LNCAP (cell line): Measurements from ENCODE around the gene PCF11.
A peak's percentile ranks its signal among the peaks of the same experiment; 100 is the strongest.

Experiments
- CTCF ChIP-seq: fragments of 450-650 bp; IDR thresholded peaks from 2 replicates; pipeline ENCODE4 v1.5.1; 2017; ENCODE audit warnings: mild to moderate bottlenecking

Gene PCF11

DNA sequence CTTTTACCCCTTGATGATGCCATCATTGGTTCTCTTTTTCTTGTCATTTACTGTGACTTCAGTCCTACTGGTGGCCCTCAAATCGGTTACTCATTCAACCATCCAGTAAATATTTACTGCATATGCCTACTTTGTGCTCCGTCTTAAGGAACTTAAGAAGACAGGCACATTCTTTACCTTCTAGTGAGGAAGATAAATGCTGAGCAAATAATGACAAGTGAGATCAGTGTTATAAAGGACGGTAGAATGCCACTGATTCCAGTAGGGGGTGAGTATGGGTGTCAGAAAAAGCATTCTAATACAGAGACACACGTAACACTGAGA, 38.2 kb downstream of the PCF11 start:
- no peak for TF ChIP-seq CTCF

DNA sequence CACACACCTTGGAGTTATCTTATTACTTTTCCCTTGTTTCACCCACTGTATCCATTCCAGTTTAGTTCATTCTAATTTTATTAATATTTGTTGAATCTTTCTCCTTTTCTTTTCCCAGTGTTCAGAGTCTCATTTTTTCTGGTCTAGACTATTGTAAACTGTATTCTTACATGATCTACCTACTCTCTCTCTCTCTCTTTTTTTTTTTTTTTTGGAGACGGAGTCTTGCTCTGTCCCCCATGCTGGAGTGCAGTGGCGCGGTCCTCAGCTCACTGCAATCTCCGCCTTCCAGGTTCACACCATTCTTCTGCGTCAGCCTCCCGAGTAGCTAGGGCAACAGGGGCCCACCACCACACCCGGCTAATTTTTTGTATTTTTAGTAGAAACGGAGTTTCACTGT, 38.7 kb downstream of the PCF11 start:
- no peak for TF ChIP-seq CTCF

GRCh38 chr11:83200035-83200434, 43.1 kb downstream of the PCF11 start:
- TF ChIP-seq CTCF = no peak

DNA sequence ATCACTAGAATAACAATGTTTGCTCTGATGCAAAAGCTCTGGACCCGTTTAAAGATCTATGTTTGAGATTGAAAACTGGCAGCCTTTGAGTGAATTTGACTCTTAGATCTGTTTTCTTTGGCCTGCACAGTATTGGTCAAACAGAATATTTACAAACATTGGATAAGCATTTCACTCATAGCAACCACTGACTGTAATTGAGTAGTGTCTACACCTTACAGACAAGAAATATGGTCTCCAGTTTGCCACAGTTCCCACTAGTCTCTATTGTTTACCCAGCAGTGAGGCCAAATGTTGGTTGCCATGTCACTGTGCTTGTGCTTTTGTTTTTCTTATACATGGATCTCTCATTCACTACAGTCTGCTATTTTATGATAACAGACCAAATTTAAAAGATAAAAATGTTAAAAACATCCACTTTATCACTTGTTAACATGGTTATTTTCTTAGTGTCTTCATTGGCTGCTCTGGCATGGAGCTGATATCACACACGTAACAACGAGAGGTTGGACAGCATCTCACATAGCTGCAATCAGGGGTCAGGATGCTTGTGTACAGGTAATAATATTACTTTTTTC, 48.8 kb downstream of the PCF11 start:
- no peak for TF ChIP-seq CTCF

DNA sequence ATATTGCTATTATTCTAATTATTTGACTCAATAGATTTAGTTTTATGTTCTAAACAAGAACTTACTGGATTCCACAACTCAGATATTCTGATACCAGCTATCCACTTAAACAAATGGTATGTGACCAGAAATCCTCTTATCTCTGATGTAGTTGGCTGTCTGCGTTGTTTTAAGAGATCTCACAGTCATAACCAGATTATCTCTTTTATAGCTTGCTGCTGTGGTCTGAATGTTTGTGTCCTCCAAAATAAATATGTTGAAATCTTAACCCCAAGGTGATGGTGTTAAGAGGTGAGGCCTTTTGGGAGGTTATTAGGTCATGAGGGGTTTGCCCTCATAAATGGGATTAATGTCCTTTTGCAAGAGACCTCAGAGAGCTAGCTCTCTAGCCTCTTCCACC, 49.3 kb downstream of the PCF11 start:
- TF ChIP-seq CTCF = no peak

DNA sequence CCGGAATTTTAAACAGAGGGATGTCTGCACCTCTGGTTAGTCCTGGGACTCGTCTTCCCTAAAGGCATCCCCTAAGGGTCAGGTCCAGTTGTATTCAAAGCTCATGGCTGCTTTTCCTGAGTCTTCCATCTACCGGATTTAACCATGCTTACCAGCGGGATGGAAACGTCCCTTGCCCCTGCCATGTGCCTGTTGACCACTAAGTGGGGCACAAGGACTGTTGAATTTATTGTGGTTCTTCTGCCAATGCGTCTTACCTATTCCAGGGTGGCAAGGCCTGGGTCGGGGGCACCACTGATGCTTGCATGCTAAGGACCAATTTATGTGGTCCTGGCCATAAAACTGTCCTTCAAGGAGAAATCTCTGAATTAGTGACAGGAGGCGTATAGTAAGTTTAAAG, 62.2 kb downstream of the PCF11 start:
- peak; percentile 26; the same call in 1 of the 2 replicates for TF ChIP-seq CTCF

DNA sequence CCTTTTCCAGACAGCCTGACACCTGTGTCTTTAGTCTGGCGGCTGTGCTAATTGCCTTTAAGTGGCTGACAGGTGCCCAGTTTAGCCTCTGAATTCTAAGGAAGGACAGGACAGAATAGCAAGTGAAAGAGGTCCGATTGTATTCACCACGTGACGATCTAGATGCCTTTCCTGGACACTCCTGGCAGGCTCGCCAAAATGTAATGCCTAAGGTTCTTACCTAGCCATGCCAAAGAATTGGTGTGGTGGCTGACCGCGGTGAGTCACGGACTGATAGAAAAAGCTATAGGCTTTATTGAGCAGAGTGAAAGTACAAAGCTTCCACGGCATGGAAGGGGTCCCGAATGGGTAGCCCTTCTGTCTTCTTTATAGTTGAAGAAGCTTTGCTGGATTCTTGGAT, 63.3 kb downstream of the PCF11 start:
- TF ChIP-seq CTCF = no peak

GRCh38 chr11:83221694-83222093, 64.8 kb downstream of the PCF11 start:
- TF ChIP-seq CTCF = no peak
